HCT116 (cell line): Measurements from ENCODE around the gene SH3TC1.

Experiments used
- CTCF ChIP-seq, 3 experiments: fragments of 200-600 bp in 1 of 3; sonication (generic) in 1 of 3; IDR thresholded peaks in 2 of 3; conservative IDR thresholded peaks in 1 of 3; 2 replicates each; pipeline ENCODE4 v1.5.1; 2012 to 2017; ENCODE audit warnings: low read depth in 2 of 3, low read length in 2 of 3, antibody characterized with exemption in 1 of 3, borderline replicate concordance in 1 of 3, control low read depth in 1 of 3, mild to moderate bottlenecking in 1 of 3, mixed read lengths in 1 of 3, mixed run types in 1 of 3, moderate library complexity in 1 of 3; ENCODE audit not compliant: insufficient read depth in 1 of 3
- POLR2A ChIP-seq: IDR thresholded peaks from 2 replicates; pipeline ENCODE4 v1.7.0; 2011; ENCODE audit warnings: borderline replicate concordance; ENCODE audit not compliant: insufficient read depth, insufficient read length; ENCODE audit errors: extremely low read depth
- SRF ChIP-seq: IDR thresholded peaks from 2 replicates; pipeline ENCODE4 v1.6.1; 2012; ENCODE audit warnings: low read depth
- ZFX ChIP-seq: fragments of 450-650 bp; IDR thresholded peaks from 2 replicates; pipeline ENCODE4 v1.6.1; 2017
- TF ChIP-seq, protein P1 (sequence below): IDR thresholded peaks from 2 replicates; pipeline ENCODE4 v1.6.1; 2012; ENCODE audit warnings: low read depth

DNA sequence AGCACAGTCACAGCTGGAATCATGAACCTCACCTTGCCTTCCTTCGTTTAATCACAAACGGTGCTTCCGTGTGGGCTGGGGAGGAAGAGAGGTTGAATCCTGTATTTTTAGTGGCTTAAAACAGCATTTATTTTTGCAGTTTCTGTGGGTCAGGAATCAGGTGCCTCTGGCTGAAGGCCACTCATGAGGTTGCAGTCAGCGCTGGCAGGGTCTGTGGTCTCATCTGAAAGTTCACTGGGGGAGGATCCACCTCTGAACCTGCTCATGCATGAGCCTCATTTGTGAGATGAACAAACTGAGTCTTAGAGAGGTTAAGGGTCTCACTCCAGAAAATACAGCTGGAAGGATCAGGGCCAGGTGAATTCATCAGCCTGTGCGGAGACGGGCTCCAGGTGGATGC, 23.4 kb upstream of the SH3TC1 start:
- no peak for TF ChIP-seq CTCF (IDR thresholded peaks at IDR 0.05 in 2 of 3, conservative IDR thresholded peaks at IDR 0.05 in 1 of 3; ENCODE audit: borderline replicate concordance in 1 of 3, insufficient read depth in 1 of 3, low read depth in 2 of 3, low read length in 2 of 3)
- no peak for TF ChIP-seq POLR2A
- no peak for TF ChIP-seq SRF
- TF ChIP-seq, protein P1, sequence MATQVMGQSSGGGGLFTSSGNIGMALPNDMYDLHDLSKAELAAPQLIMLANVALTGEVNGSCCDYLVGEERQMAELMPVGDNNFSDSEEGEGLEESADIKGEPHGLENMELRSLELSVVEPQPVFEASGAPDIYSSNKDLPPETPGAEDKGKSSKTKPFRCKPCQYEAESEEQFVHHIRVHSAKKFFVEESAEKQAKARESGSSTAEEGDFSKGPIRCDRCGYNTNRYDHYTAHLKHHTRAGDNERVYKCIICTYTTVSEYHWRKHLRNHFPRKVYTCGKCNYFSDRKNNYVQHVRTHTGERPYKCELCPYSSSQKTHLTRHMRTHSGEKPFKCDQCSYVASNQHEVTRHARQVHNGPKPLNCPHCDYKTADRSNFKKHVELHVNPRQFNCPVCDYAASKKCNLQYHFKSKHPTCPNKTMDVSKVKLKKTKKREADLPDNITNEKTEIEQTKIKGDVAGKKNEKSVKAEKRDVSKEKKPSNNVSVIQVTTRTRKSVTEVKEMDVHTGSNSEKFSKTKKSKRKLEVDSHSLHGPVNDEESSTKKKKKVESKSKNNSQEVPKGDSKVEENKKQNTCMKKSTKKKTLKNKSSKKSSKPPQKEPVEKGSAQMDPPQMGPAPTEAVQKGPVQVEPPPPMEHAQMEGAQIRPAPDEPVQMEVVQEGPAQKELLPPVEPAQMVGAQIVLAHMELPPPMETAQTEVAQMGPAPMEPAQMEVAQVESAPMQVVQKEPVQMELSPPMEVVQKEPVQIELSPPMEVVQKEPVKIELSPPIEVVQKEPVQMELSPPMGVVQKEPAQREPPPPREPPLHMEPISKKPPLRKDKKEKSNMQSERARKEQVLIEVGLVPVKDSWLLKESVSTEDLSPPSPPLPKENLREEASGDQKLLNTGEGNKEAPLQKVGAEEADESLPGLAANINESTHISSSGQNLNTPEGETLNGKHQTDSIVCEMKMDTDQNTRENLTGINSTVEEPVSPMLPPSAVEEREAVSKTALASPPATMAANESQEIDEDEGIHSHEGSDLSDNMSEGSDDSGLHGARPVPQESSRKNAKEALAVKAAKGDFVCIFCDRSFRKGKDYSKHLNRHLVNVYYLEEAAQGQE = no peak
- no peak for TF ChIP-seq ZFX
